HG02642 (cell line): ENCODE measurements around the gene DCPS.
"Not testable (repeated sequence)": the region's sequence is repeated elsewhere in the genome, so short reads cannot be mapped to it uniquely, and the experiment has no call there.

ENCODE experiments used
- ATAC-seq: cut with Tn5 transposase; IDR thresholded peaks from one replicate; pipeline ENCODE4 v1.9.1; 2021; ENCODE audit warnings: mild to moderate bottlenecking; ENCODE audit not compliant: unreplicated experiment, poor library complexity

The DCPS gene

DNA sequence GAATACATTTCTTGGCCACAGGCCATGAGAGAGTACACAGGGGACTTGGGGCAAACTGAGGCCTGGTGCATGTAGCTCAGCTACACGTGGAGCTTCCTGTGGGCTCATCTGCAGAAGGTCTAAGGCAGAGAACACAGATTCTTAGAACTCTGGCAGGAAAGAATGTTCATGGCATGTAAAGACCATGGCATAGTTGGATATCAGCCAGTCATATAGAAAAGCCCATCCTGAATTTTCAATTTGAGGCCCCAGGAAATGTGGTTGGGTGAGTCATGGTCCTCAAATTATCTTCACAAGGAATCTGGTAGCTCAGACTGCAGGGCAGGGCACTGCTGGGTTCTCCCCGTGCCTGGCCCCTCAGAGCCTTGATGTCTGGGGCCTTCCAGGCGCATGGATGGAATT, 37.9 kb downstream of the DCPS start:
- no peak for ATAC-seq

DNA sequence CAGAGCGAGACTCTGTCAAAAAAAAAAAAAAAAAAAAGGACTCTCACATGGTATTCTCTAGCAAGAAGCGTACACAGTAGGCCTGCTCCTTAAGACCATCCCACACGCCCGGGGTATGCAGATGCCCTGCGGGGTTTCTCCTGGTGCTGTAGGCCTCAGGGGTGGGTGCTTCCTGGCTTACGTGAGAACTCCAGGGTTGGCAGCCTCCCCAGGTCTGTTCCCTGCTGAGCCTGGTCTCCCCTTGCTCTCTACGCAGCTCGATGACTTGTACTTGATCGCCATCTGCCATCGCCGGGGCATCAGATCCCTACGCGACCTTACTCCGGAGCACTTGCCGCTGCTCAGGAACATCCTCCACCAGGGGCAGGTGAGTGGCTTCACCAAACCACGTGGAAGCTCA, 39.2 kb downstream of the DCPS start:
- ATAC-seq = no peak

DNA sequence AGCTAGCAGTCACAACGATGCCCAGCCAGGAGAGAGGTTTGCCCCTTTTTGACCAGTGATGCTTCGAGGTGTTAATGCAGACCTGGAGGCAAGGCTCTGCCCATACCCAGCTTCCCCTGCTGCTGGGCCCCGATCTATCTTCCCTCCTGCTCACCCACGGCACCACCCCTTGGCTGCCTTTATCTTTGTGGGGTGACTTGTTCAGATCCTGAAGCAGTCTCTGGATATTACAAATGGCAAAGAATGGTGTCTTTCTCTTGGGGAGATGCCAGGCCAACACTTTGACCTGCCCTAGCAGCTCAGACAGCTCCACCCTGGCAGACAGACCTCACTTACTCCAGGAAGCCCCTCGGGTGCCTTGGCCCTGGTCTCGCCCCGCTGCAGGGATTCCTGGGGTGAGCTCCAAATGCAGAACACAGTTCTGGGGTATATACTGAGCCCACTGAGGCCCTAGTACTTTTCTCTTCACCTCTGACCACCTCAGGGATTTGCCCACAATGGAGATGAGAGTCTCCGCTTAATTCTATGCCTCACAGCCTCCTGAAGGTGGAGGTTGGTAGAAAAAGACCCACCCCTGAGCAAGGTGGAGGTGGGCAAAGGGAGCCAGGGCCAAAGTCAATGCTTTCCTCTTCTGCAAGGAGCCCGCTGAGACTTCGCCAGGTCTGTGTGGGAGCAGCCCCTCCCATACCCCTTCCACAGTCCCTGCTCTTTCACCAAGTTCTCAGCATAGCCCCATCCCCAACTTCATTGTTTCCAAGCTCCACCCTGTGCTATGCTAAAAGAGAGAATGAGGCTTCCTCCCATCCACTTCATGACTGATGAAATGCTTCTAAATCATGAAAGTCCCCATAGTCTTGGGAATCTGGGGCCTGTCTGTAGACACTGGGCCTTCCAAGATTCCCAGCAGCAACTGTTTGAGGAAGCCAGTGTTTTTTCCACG, 40.6 kb downstream of the DCPS start:
- no peak for ATAC-seq

DNA sequence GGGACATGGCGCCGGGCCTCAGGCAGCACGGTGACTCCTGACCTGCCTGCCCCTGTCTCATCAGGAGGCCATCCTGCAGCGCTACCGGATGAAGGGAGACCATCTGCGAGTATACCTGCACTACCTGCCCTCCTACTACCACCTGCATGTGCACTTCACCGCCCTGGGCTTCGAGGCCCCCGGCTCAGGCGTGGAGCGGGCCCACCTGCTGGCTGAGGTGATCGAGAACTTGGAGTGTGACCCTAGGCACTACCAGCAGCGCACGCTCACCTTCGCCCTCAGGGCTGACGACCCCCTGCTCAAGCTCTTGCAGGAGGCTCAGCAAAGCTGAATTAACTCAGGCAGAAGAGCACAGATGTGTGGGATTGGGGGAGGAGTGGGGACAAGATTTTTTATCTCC, 41.4 kb downstream of the DCPS start:
- no peak for ATAC-seq

- ATAC-seq = no peak
Observed at GRCh38 chr11:126345759-126346585, 42.1 kb downstream of the DCPS start.

GRCh38 chr11:126346586-126346940, 42.7 kb downstream of the DCPS start:
- no peak for ATAC-seq

DNA sequence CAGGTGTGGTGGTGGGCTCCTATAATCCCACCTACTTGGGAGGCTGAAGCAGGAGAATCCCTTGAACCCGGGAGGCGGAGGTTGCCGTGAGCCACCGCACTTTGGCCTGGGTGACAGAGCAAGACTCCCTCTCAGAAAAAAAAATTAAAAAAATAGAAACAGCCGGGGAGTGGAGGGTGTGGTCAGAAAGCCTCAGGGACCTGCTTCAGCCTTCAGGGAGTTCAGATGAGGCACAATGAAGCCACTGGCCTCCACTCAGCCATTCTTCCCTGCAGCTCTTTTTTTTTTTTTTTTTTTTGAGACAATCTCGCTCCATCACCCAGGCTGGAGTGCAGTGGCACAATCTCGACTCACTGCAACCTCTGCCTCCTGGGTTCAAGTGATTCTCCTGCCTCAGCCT, 43.1 kb downstream of the DCPS start:
- not testable (repeated sequence) for ATAC-seq

DNA sequence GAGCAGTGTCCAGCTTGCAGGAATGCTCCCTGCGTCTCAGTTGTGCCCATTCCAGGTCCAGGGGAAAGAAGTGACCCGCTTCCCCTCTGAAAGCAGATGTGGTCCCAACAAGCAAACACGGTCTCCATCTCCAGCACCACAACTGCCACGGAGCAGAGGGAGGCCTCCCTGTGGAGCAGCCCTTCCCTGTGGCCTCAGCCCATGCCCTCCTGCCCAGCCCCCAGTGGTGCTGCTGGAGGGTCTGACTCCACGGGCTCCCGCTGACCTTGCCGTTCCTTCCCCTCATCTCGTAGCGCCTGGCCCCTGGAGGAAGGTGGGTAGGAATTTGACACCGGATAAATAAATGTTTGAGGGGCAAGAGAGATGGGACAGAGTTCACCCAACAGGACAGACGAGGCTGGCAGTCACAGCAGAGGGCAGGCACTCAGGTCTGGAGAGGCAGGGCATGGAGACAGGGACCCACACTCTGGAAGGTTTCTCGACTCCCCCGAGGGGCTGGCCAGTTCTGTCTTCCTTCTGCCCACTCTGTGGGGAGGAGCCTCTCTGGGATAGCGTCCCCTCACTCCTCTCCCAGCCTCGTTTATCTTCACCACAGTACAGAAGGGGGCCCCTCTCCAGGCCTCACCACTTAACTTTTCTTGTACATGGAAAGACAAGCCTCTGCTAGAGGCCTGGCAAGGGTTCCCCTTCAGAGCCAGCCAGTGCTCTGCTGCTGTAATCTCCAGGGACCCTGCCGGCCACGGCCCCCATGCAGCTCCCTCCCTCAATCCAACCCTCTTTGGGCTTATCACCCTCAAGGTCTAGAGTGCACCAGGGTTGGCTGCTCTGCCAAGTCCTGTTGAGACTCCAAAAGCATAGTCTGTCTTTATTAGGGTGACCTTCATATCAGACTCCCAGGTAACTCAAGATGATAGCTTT, 44.1 kb downstream of the DCPS start:
- no peak for ATAC-seq

DNA sequence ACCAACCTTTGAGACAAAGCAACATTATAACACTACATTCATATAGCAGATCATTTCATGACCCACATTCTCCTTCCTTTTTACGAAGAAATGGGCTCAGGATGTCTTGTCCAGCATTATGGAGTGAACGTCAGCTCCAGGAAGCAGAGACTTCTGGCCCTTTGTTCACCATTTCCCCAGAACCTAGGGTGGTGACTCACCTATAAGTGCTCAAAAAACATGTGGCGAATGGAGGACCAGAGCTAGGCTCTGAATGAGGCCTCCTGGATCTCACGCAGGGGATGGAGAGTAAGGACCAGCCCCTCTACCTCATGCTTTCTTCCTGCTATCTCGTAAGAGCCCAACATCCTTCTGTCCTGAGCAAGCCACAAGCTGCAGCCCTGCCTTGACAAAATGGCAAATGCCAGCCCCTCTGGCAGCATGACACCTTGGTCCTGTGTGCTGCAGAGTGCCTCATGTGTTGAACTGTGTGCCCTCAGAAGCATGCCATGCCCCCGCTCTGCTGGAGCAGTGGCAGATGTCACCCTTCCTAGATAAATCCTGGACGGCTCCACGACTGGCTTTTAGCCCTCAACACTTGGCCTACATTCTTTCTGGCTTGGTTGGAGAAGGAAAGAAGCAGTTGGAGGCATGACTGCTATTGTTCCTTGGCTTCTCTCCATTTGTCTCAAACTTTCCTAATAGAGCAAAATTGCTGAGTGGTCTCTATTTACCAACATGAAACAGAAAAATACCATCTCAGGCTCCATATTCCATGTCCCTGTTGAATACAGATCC, 45.1 kb downstream of the DCPS start:
- ATAC-seq = no peak

- no peak for ATAC-seq
Observed at GRCh38 chr11:126350836-126351235, 47.0 kb downstream of the DCPS start.

DNA sequence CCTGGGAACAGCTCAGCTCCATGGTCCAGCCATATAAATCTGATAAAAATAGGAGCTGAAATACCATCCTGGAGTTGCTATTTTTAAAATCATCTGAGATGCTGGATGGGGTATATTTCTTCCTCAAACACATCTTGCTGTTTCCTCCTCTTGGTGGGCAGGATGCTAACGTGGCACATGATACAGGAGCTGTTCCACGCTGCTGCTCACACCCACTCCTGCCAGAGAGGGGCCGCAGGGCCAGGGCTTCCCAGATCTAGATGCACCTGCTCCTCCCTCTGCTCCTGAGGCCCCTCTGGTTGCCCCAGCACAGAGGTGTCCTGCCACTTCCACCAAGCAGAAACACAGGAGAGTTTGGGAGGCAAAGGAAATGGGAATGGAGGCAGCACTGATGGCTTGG, 48.3 kb downstream of the DCPS start:
- ATAC-seq = no peak

- ATAC-seq = no peak
Observed at GRCh38 chr11:126352934-126353801, 49.3 kb downstream of the DCPS start.

DNA sequence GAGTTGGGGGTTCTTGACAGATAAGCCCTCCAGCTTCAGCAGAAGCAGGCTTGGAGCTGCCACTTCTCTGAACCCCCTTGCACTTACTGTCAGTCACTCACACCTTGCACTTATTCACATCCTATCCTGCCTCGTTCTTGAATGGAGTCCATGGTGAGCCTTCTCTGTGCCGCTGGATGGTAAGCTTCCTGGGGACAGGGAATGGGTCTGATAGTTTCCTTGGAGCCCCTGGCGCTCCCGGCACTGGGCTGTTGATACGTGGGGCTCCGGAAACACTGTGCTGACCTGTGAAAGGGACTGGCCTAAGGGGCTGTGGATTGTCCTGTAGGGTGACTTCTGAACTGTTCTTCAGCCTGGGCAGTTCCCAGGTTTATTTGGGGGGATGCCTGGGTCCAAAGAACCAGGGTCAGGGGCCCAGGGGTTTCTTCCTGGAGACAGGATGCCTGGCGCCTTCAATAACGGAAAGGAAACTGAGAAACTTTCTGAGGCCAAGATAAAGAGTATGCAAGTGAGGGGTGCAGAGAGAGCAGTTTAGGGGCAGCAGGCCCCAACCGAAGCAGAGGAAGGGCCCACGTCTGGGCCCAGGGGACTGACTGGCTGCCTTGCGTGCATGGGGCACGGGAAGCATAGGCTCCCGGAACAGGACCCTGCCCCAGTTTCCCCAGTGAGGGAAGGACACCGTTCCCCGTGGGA, 50.9 kb downstream of the DCPS start:
- peak; percentile 40 for ATAC-seq

GRCh38 chr11:126355324-126355925, 51.6 kb downstream of the DCPS start, which contains the start of gene ST3GAL4:
Gene ST3GAL4 (plus strand): TSS chr11:126355686. CDS start chr11:126406156, 50,470 bp downstream.
- peak; percentile 67 for ATAC-seq

DNA sequence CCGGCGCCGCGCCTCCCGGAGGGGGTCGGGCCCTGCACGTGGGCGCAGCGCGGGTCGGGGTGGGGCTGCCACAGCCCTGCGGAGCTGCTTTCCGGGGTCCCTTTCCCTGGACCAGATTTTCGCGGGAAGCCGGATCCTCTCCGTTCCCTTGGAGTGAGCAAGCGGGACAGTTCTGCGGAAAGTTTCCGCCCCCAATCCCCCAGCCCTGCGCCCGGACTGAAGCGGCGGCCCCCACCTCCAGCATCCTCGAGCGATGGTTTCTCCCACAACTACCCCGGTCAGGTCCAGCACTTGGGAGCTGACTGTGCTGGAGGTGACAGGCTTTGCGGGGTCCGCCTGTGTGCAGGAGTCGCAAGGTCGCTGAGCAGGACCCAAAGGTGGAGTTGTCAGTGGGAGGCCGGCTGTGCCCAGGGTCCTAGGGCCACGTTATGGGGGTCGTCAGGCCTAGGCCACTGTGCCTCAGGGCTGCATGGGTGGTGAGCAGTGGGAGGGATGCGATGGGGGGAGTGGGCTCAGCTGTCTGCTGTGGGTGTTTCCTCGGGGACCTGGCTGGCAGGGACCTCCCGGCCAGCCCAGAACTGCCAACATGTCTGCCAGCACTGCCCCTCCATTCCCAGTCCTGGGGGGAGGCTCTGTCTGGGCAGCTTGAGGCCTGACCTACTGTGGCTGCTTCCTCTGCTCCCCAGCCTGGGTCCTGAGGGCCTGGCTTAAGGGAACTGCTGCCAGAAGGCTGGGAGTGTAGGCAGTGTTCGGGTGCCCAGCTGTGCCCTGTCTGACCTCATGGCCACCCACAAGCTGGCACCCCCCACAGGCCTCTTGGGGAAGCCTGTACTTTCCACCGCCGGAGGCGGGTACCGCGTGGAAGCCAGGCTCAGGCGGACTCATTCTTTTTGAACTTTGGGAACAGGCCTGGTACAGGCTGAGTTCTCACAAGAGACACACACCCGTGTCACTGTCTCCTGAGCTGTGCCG, 52.4 kb downstream of the DCPS start:
- peak; percentile 17 for ATAC-seq
